ENCODE data around the gene FAM131B.

- TF ChIP-seq CTCF (IDR thresholded peaks at IDR 0.05; ENCODE audit: insufficient read depth, low read length) = no peak
- no peak for TF ChIP-seq REST (IDR thresholded peaks at IDR 0.05; ENCODE audit: insufficient replicate concordance, low read depth)
- no peak for TF ChIP-seq POLR2AphosphoS5 (IDR thresholded peaks at IDR 0.05; ENCODE audit: low read depth)
- no peak for TF ChIP-seq SPI1 (IDR thresholded peaks at IDR 0.05; ENCODE audit: borderline replicate concordance, low read depth)
- no peak for TF ChIP-seq GABPA (IDR thresholded peaks at IDR 0.05; ENCODE audit: low read depth)
Observed at GRCh38 chr7:143321242-143321641, 41.3 kb downstream of the FAM131B start.
